Nephron (organoid): ENCODE results near the gene ENDOV.
A peak's percentile ranks its signal among the peaks of the same experiment; 100 is the strongest.

Source experiments
- H3K27ac Mint-ChIP-seq, 3 experiments: 2 replicates each; pipeline ENCODE4 v1.8.0; 2020; ENCODE audit warnings: mixed read lengths in 3 of 3, mild to moderate bottlenecking in 2 of 3, moderate library complexity in 1 of 3
- H3K27me3 Mint-ChIP-seq: 2 replicates; pipeline ENCODE4 v1.8.0; 2021; ENCODE audit warnings: low read depth, mild to moderate bottlenecking, moderate library complexity, mixed read lengths
- H3K36me3 Mint-ChIP-seq: 2 replicates; pipeline ENCODE4 v1.8.0; 2020; ENCODE audit warnings: low read depth, mixed read lengths
- H3K4me1 Mint-ChIP-seq: 2 replicates; pipeline ENCODE4 v1.8.0; 2020; ENCODE audit warnings: mixed read lengths
- H3K4me3 Mint-ChIP-seq, 3 experiments: 2 replicates each; pipeline ENCODE4 v1.8.0; 2020; ENCODE audit warnings: mild to moderate bottlenecking in 3 of 3, mixed read lengths in 3 of 3, moderate library complexity in 2 of 3
- H3K9me3 Mint-ChIP-seq: 2 replicates; pipeline ENCODE4 v1.8.0; 2020; ENCODE audit warnings: mixed read lengths
- TF ChIP-seq, protein P1 (sequence below), 3 experiments: fragments of 200-600 bp; sonication (generic); IDR thresholded peaks; one replicate each; pipeline ENCODE4 v1.5.0; 2021; ENCODE audit warnings: antibody characterized with exemption in 3 of 3; ENCODE audit not compliant: unreplicated experiment in 3 of 3

The ENDOV gene

GRCh38 chr17:80384078-80384960 is 30.6 kb upstream of the ENDOV start:
- H3K27ac Mint-ChIP-seq: peak overlapping the region in 1 of 3 experiments; percentile 5
- H3K4me1 Mint-ChIP-seq: peaks cover 36% of the 10 kb centered on the region
- H3K9me3 Mint-ChIP-seq: no peaks in the 10 kb centered on the region
- H3K4me3 Mint-ChIP-seq: no peak overlapping the region
- TF ChIP-seq, protein P1, sequence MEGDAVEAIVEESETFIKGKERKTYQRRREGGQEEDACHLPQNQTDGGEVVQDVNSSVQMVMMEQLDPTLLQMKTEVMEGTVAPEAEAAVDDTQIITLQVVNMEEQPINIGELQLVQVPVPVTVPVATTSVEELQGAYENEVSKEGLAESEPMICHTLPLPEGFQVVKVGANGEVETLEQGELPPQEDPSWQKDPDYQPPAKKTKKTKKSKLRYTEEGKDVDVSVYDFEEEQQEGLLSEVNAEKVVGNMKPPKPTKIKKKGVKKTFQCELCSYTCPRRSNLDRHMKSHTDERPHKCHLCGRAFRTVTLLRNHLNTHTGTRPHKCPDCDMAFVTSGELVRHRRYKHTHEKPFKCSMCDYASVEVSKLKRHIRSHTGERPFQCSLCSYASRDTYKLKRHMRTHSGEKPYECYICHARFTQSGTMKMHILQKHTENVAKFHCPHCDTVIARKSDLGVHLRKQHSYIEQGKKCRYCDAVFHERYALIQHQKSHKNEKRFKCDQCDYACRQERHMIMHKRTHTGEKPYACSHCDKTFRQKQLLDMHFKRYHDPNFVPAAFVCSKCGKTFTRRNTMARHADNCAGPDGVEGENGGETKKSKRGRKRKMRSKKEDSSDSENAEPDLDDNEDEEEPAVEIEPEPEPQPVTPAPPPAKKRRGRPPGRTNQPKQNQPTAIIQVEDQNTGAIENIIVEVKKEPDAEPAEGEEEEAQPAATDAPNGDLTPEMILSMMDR (IDR thresholded peaks at IDR 0.05; ENCODE audit: unreplicated experiment in 3 of 3): no peak
- peaks cover 36% of the 10 kb centered on the region for H3K36me3 Mint-ChIP-seq
- H3K27me3 Mint-ChIP-seq: no peaks in the 10 kb centered on the region

DNA sequence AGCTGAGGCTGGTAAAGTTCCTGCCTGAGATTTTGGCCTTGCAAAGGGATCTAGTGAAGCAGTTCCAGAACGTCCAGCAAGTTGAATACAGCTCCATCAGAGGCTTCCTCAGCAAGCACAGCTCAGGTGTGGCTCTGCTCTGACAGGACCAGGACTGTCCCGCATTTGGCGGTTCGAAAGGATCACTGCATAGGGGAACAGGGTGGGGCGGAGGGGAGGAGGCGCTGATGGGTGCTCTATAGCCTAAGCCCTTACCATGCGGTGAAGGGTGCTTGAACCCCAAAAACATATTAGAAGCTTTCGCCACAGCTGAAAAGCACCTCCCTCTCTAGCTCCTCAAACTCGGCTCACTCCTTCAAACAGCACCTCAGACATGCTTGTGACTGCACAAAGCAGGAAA is 29.9 kb upstream of the ENDOV start:
- TF ChIP-seq, protein P1 (IDR thresholded peaks at IDR 0.05; ENCODE audit: unreplicated experiment in 3 of 3): no peak
- Mint-ChIP-seq H3K27me3 (no peaks in the 10 kb centered on the region), H3K36me3 (peaks cover 42% of the 10 kb centered on the region), H3K4me3 (no peak overlapping the region), H3K9me3 (no peaks in the 10 kb centered on the region), H3K4me1 (peaks cover 43% of the 10 kb centered on the region), H3K27ac (no peak overlapping the region)

DNA sequence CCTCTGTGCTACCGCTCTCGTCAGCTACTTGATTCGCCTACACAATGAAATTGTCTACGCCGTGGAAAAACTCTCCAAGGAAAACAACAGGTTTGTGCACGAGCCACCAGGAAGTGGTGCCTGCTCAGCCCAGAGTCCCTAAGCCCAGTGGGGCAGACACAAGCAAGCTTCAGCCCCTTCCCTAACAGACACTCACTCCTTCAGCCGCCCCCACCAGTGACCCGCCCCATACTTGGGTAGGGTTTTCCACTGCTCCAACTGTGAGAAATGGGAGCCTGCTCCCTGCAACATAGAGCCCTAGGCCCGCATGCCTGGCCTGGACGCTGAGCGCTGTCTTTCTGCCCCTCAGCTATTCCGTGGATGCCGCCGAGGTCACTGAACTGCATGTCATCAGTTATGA is 28.6 kb upstream of the ENDOV start:
- H3K27me3 Mint-ChIP-seq: no peaks in the 10 kb centered on the region
- peaks cover 45% of the 10 kb centered on the region for H3K4me1 Mint-ChIP-seq
- no peak overlapping the region for H3K27ac Mint-ChIP-seq
- TF ChIP-seq, protein P1 (IDR thresholded peaks at IDR 0.05; ENCODE audit: unreplicated experiment in 3 of 3): no peak
- no peaks in the 10 kb centered on the region for H3K9me3 Mint-ChIP-seq
- no peak overlapping the region for H3K4me3 Mint-ChIP-seq
- H3K36me3 Mint-ChIP-seq: peaks cover 42% of the 10 kb centered on the region

DNA sequence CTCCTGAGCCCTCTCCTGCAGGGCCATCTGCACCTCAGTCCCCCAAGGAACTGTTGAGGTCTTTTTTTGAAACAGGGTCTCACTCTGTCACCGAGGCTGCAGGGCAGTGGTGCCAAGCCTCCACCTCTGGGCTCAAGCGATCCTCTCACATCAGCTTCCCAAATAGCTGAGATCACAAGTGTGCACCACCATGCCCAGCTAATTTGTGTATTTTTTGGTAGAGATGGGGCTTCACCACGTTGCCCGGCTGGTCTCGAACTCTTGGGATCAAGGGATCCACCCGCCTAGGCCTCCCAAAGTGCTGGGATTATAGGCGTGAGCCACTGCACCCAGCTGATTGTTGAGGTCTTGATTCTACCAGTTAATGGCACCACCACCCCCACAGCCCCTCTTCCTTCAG is 27.9 kb upstream of the ENDOV start:
- Mint-ChIP-seq H3K27me3 (no peaks in the 10 kb centered on the region), H3K27ac (no peak overlapping the region), H3K9me3 (no peaks in the 10 kb centered on the region), H3K36me3 (peaks cover 44% of the 10 kb centered on the region), H3K4me1 (peaks cover 45% of the 10 kb centered on the region), H3K4me3 (no peak overlapping the region)
- TF ChIP-seq, protein P1 (IDR thresholded peaks at IDR 0.05; ENCODE audit: unreplicated experiment in 3 of 3): no peak

DNA sequence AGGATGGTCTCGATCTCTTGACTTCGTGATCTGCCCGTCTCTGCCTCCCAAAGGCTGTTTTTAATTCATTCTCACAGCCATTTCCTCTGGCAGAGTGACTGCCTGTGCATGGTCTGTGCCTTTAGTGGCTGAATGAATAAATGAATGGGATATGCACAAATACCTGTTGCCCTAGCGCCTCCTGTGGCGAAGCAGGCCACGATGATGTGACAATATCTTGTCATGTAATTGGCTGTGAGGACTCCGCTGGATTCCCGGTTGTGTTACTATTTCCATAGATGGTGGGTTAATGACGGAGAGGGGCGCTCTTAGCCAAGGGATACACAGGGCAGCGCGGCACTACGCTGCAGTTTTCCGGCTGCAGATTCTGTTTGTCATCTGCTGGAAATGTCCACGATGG is 26.8 kb upstream of the ENDOV start:
- Mint-ChIP-seq H3K9me3 (no peaks in the 10 kb centered on the region), H3K4me3 (no peak overlapping the region)

More for the DNA sequence above, 26.8 kb upstream of the ENDOV start:
- TF ChIP-seq, protein P1 (IDR thresholded peaks at IDR 0.05; ENCODE audit: unreplicated experiment in 3 of 3): no peak
- H3K4me1 Mint-ChIP-seq: peaks cover 39% of the 10 kb centered on the region
- H3K27ac Mint-ChIP-seq: no peak overlapping the region
- H3K27me3 Mint-ChIP-seq: no peaks in the 10 kb centered on the region
- peaks cover 41% of the 10 kb centered on the region for H3K36me3 Mint-ChIP-seq
